Breast epithelium (tissue), 3 donors: Measurements from ENCODE around the gene ZRANB1.

Experiments
- POLR2A ChIP-seq: fragments of 450-650 bp; IDR thresholded peaks from one replicate; pipeline ENCODE4 v1.6.1; 2016; ENCODE audit warnings: antibody characterized with exemption, mild to moderate bottlenecking, moderate library complexity
- POLR2AphosphoS5 ChIP-seq, 3 donors: sonication (generic); formaldehyde crosslinking; IDR thresholded peaks; one replicate each; pipeline ENCODE4 v1.6.1; 2017; ENCODE audit warnings: antibody characterized with exemption in 3 of 3
- TF ChIP-seq, protein P1 (sequence below), 3 donors: fragments of 450-650 bp; IDR thresholded peaks; one replicate each; pipeline ENCODE4 v1.5.1; 2016 to 2017; ENCODE audit warnings: antibody characterized with exemption in 3 of 3, mild to moderate bottlenecking in 3 of 3, moderate library complexity in 3 of 3

DNA sequence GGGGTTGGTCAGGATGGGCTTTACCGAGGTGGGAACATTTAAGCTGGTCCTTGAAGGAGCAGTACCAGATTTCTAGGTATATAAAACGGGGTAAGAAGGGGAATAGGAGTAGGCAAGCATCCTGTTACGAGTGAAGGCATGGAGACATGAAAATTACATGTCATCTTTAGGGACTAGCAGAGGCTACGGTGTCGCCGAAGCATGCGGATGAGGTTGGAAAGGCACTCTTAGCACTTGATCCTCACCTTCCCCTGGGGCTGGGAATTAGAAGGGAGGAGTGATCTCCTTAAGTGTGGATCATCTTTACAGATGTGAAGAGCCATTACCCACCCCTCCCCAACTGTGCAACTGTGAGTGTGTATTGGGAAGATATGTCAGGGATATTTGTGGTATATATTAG is 13.8 kb upstream of the ZRANB1 start:
- TF ChIP-seq, protein P1, sequence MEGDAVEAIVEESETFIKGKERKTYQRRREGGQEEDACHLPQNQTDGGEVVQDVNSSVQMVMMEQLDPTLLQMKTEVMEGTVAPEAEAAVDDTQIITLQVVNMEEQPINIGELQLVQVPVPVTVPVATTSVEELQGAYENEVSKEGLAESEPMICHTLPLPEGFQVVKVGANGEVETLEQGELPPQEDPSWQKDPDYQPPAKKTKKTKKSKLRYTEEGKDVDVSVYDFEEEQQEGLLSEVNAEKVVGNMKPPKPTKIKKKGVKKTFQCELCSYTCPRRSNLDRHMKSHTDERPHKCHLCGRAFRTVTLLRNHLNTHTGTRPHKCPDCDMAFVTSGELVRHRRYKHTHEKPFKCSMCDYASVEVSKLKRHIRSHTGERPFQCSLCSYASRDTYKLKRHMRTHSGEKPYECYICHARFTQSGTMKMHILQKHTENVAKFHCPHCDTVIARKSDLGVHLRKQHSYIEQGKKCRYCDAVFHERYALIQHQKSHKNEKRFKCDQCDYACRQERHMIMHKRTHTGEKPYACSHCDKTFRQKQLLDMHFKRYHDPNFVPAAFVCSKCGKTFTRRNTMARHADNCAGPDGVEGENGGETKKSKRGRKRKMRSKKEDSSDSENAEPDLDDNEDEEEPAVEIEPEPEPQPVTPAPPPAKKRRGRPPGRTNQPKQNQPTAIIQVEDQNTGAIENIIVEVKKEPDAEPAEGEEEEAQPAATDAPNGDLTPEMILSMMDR (IDR thresholded peaks at IDR 0.05), result no peak
- no peak for TF ChIP-seq POLR2A
- TF ChIP-seq POLR2AphosphoS5 (IDR thresholded peaks at IDR 0.05), result no peak
